Tibial nerve (tissue), 4 donors: Measurements from ENCODE around the gene AFF2.

Experiments used
- EP300 ChIP-seq, 2 donors: sonication (generic); formaldehyde crosslinking; IDR thresholded peaks; one replicate each; pipeline ENCODE4 v1.6.1; 2017; ENCODE audit warnings: antibody characterized with exemption in 2 of 2, mild to moderate bottlenecking in 1 of 2
- POLR2A ChIP-seq, 2 donors: fragments of 450-650 bp; IDR thresholded peaks; one replicate each; pipeline ENCODE4 v1.6.1; 2017; ENCODE audit warnings: antibody characterized with exemption in 2 of 2, mild to moderate bottlenecking in 2 of 2, moderate library complexity in 2 of 2
- TF ChIP-seq, protein P1 (sequence below), 5 experiments: fragments of 200-600 bp in 3 of 5; fragments of 450-650 bp in 2 of 5; sonication (generic) in 3 of 5; IDR thresholded peaks; one replicate each; pipeline ENCODE4 v1.5.1; 2016 to 2019; ENCODE audit warnings: antibody characterized with exemption in 5 of 5, mild to moderate bottlenecking in 3 of 5, moderate library complexity in 2 of 5

DNA sequence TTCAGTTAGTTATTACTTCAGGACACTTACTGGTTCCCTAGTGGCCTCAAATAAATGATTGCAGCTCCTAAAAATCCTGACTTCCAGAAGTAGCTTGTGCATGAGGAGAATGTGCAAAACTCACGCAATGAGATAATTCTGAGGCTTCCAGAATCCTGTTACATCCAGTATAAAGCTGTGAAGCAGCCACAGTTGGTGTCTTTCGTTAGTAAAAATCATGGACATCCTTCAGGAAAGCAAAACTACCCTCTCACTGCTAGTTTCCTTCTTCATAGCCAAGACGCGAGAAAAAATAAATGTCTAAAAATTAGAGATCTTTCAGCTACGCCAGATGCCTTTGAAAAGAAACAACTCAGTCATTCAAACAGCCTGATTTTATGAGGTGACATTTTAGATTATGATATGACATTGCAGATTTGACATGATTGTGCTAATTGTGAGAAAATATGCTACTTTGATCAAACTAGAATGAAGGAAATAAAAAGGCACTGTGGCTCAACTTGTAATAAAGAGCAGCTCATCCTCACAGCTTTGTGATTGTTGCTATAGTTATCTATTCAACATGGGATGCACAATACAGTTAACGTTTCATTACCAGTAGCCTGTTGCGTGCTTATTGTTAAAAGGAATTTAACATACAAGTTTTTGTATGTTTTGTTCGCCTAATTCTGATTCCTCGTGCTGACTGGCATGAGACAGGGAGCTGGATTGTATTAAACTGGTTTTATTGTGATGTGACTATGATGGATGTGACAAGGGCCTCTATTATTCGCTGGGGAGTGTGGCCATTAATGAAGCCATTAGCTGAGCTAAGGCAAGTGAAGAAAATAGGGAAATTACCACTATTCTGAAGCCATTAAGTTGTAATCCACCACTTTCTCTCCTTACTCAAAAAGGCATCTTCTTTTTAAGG, 40.5 kb downstream of the AFF2 start:
- TF ChIP-seq, protein P1, sequence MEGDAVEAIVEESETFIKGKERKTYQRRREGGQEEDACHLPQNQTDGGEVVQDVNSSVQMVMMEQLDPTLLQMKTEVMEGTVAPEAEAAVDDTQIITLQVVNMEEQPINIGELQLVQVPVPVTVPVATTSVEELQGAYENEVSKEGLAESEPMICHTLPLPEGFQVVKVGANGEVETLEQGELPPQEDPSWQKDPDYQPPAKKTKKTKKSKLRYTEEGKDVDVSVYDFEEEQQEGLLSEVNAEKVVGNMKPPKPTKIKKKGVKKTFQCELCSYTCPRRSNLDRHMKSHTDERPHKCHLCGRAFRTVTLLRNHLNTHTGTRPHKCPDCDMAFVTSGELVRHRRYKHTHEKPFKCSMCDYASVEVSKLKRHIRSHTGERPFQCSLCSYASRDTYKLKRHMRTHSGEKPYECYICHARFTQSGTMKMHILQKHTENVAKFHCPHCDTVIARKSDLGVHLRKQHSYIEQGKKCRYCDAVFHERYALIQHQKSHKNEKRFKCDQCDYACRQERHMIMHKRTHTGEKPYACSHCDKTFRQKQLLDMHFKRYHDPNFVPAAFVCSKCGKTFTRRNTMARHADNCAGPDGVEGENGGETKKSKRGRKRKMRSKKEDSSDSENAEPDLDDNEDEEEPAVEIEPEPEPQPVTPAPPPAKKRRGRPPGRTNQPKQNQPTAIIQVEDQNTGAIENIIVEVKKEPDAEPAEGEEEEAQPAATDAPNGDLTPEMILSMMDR (IDR thresholded peaks at IDR 0.05) = no peak
- TF ChIP-seq POLR2A (IDR thresholded peaks at IDR 0.05) (no peak), EP300 (IDR thresholded peaks at IDR 0.05) (no peak)
